ENCODE measurements around the gene FBF1.

DNA sequence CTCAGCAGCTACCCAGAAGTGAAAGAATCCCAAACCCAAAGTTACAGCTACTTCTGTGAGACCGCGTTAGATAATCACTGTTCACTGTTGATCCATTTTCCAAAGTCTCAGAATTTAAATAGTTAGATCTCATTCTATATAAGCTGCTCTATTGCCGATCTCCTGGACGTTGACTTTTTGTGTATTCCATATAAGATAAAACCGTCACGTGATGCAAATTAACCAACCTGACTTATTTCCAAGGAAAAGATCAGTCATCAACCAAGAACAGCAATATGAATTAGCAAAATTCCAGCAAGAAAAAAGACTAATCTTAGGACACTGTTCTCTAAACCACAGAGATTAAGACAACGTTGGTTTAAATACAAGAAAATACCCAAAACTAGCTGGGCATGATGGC, 29.8 kb upstream of the FBF1 start:
- TF ChIP-seq, protein P1, sequence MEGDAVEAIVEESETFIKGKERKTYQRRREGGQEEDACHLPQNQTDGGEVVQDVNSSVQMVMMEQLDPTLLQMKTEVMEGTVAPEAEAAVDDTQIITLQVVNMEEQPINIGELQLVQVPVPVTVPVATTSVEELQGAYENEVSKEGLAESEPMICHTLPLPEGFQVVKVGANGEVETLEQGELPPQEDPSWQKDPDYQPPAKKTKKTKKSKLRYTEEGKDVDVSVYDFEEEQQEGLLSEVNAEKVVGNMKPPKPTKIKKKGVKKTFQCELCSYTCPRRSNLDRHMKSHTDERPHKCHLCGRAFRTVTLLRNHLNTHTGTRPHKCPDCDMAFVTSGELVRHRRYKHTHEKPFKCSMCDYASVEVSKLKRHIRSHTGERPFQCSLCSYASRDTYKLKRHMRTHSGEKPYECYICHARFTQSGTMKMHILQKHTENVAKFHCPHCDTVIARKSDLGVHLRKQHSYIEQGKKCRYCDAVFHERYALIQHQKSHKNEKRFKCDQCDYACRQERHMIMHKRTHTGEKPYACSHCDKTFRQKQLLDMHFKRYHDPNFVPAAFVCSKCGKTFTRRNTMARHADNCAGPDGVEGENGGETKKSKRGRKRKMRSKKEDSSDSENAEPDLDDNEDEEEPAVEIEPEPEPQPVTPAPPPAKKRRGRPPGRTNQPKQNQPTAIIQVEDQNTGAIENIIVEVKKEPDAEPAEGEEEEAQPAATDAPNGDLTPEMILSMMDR (IDR thresholded peaks at IDR 0.05; ENCODE audit: control extremely low read depth in 1 of 3, insufficient read depth in 1 of 3, low read depth in 1 of 3, low read length in 3 of 3): no peak
- TF ChIP-seq POLR2A (IDR thresholded peaks at IDR 0.05; ENCODE audit: control extremely low read depth in 1 of 2, low read depth in 2 of 2, low read length in 2 of 2): no peak
- TF ChIP-seq CHD2 (IDR thresholded peaks at IDR 0.05; ENCODE audit: low read length): no peak
- TF ChIP-seq, protein P2, sequence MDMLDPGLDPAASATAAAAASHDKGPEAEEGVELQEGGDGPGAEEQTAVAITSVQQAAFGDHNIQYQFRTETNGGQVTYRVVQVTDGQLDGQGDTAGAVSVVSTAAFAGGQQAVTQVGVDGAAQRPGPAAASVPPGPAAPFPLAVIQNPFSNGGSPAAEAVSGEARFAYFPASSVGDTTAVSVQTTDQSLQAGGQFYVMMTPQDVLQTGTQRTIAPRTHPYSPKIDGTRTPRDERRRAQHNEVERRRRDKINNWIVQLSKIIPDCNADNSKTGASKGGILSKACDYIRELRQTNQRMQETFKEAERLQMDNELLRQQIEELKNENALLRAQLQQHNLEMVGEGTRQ (IDR thresholded peaks at IDR 0.05; ENCODE audit: low read length): no peak
- TF ChIP-seq POLR2AphosphoS5 (IDR thresholded peaks at IDR 0.05; ENCODE audit: low read depth, low read length): no peak
- TF ChIP-seq, protein P3, sequence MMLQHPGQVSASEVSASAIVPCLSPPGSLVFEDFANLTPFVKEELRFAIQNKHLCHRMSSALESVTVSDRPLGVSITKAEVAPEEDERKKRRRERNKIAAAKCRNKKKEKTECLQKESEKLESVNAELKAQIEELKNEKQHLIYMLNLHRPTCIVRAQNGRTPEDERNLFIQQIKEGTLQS (IDR thresholded peaks at IDR 0.05; ENCODE audit: insufficient read depth, low read depth, low read length): no peak
- no peak for TF ChIP-seq RNF2 (IDR thresholded peaks at IDR 0.05; ENCODE audit: borderline replicate concordance, low read depth, low read length, missing control alignments, poor library complexity, severe bottlenecking)
- no peak for TF ChIP-seq JUN (IDR thresholded peaks at IDR 0.05; ENCODE audit: low read depth, low read length)
- no peak for TF ChIP-seq EZH2 (IDR thresholded peaks at IDR 0.05; ENCODE audit: low read depth, low read length, severe bottlenecking)
- no peak for TF ChIP-seq ZNF274 (IDR thresholded peaks at IDR 0.05; ENCODE audit: borderline replicate concordance, extremely low read depth, low read length)
- no peak for TF ChIP-seq KDM4A (IDR thresholded peaks at IDR 0.05; ENCODE audit: low read depth, low read length, severe bottlenecking)
- TF ChIP-seq YY1 (IDR thresholded peaks at IDR 0.05; ENCODE audit: low read depth, low read length): no peak
- no peak for TF ChIP-seq HDAC6 (IDR thresholded peaks at IDR 0.05; ENCODE audit: low read depth, low read length)
- TF ChIP-seq CEBPB (IDR thresholded peaks at IDR 0.05; ENCODE audit: low read depth, low read length): no peak
